ENCODE results near the gene RHBDF2. TPM values are rescaled to one million over a fixed set of nuclear protein-coding genes. Genes with fewer than 3 reads are reported as not detected.

RHBDF2 gene
- total and polyA plus RNA-seq, 2 donors (not counting 3 experiments of a cell fraction or from before 2014, with no cell fraction given): 25.5 to 38.5 TPM

GRCh38 chr17:76498876-76499251, 2.4 kb downstream of the RHBDF2 start:
- FAIRE-seq (no peak), DNase-seq (ENCODE audit: low read depth, low spot score) (no peak)
- Histone ChIP-seq H3K27me3 (ENCODE audit: control insufficient read depth in 2 of 2, insufficient read depth in 2 of 2, low read length in 2 of 2) (no peaks in the 10 kb centered on the region), H3K4me3 (replicated peaks in 1 of 3; ENCODE audit: insufficient read depth in 1 of 3, low read depth in 1 of 3, low read length in 3 of 3) (no peak overlapping the region), H3K9ac (replicated peaks; ENCODE audit: extremely low read depth, insufficient read depth, low read length) (peak overlapping the region; percentile 72), H3K36me3 (ENCODE audit: control insufficient read depth in 2 of 2, extremely low read depth in 1 of 2, insufficient read depth in 2 of 2, low read length in 2 of 2) (no peaks in the 10 kb centered on the region), H4K20me1 (replicated peaks; ENCODE audit: control insufficient read depth, extremely low read depth, insufficient read depth, low read length) (no peaks in the 10 kb centered on the region), H2AFZ (ENCODE audit: low read depth, low read length) (no peak overlapping the region), H3K9me1 (replicated peaks; ENCODE audit: control insufficient read depth, extremely low read depth, insufficient read depth, low read length) (no peaks in the 10 kb centered on the region), H3K9me3 (replicated peaks; ENCODE audit: control insufficient read depth, insufficient read depth, low read length) (no peaks in the 10 kb centered on the region), H3K4me2 (ENCODE audit: insufficient read depth, low read length) (no peak overlapping the region), H3K27ac (ENCODE audit: insufficient read depth, low read depth, low read length) (peak overlapping the region; percentile 93), H3K4me1 (ENCODE audit: control insufficient read depth, extremely low read depth, insufficient read depth, low read length) (peaks cover 36% of the 10 kb centered on the region), H3K79me2 (ENCODE audit: control insufficient read depth, insufficient read depth, low read length) (peaks cover 19% of the 10 kb centered on the region)
- no TSS peak for BruUV-seq (replicated peaks)
- TF ChIP-seq POLR2A (IDR thresholded peaks at IDR 0.05; ENCODE audit: low read depth, low read length) (no peak), FOS (IDR thresholded peaks at IDR 0.05; ENCODE audit: borderline replicate concordance, insufficient read depth, low read length) (no peak), MYC (IDR thresholded peaks at IDR 0.05; ENCODE audit: low read depth, low read length) (no peak), EZH2 (IDR thresholded peaks at IDR 0.05; ENCODE audit: borderline replicate concordance, low read depth, low read length, severe bottlenecking) (no peak)
- dilution Hi-C loops (cut with MboI; ENCODE audit: extremely low pct_ligation_motif_present, low sequenced_read_pairs): no loop called here
- CTCF ChIA-PET: interaction anchor here (0.6 to 3.0 kb wide), 7 partner anchors 8 to 101 kb away, joined by 3 to 20 read pairs (median 5); partner anchors contain the start of gene AANAT
- POLR2A ChIA-PET: interaction anchor here (0.5 kb wide), 1 partner anchor 812 kb away, joined by 3 read pairs; no protein-coding TSS in a partner anchor
- intact Hi-C loops (cut with micrococcal nuclease): loop anchor here (1.0 kb wide), 1 partner anchor 14 kb away; no protein-coding TSS in a partner anchor

GRCh38 chr17:76497979-76498875, 3.0 kb downstream of the RHBDF2 start:
- no peaks in the 10 kb centered on the region for H4K20me1 ChIP-seq (replicated peaks; ENCODE audit: control insufficient read depth, extremely low read depth, insufficient read depth, low read length)
- CTCF ChIA-PET: interaction anchor here (0.6 to 3.0 kb wide), 11 partner anchors 8 to 101 kb away, joined by 3 to 20 read pairs (median 4); partner anchors contain the start of gene AANAT
- peaks cover 19% of the 10 kb centered on the region for H3K79me2 ChIP-seq (ENCODE audit: control insufficient read depth, insufficient read depth, low read length)
- H3K4me3 ChIP-seq (replicated peaks in 1 of 3; ENCODE audit: insufficient read depth in 1 of 3, low read depth in 1 of 3, low read length in 3 of 3): no peak overlapping the region
- dilution Hi-C loops (cut with MboI; ENCODE audit: extremely low pct_ligation_motif_present, low sequenced_read_pairs): no loop called here
- DNase-seq (ENCODE audit: low read depth, low spot score) (peak; percentile 93), FAIRE-seq (peak; percentile 98)
- H3K9me1 ChIP-seq (replicated peaks; ENCODE audit: control insufficient read depth, extremely low read depth, insufficient read depth, low read length): no peaks in the 10 kb centered on the region
- peak overlapping the region; percentile 49 for H3K4me2 ChIP-seq (ENCODE audit: insufficient read depth, low read length)
- intact Hi-C loops (cut with micrococcal nuclease): loop anchor here (1.0 kb wide), 1 partner anchor 13 kb away; no protein-coding TSS in a partner anchor
- no peaks in the 10 kb centered on the region for H3K9me3 ChIP-seq (replicated peaks; ENCODE audit: control insufficient read depth, insufficient read depth, low read length)
- H3K36me3 ChIP-seq (ENCODE audit: control insufficient read depth in 2 of 2, extremely low read depth in 1 of 2, insufficient read depth in 2 of 2, low read length in 2 of 2): no peaks in the 10 kb centered on the region
- H2AFZ ChIP-seq (ENCODE audit: low read depth, low read length): peak overlapping the region; percentile 39
- no peaks in the 10 kb centered on the region for H3K27me3 ChIP-seq (ENCODE audit: control insufficient read depth in 2 of 2, insufficient read depth in 2 of 2, low read length in 2 of 2)
- POLR2A ChIA-PET: interaction anchor here (0.7 kb wide), 1 partner anchor 32 kb away, joined by 5 read pairs; no protein-coding TSS in a partner anchor
- H3K4me1 ChIP-seq (ENCODE audit: control insufficient read depth, extremely low read depth, insufficient read depth, low read length): peaks cover 42% of the 10 kb centered on the region
- peak; percentile 27 for TF ChIP-seq POLR2A (IDR thresholded peaks at IDR 0.05; ENCODE audit: low read depth, low read length)
- TF ChIP-seq JUN (IDR thresholded peaks at IDR 0.05; ENCODE audit: borderline replicate concordance, insufficient read depth, insufficient read length, low read depth): no peak
- TF ChIP-seq FOS (IDR thresholded peaks at IDR 0.05; ENCODE audit: borderline replicate concordance, insufficient read depth, low read length): no peak
- TF ChIP-seq MYC (IDR thresholded peaks at IDR 0.05; ENCODE audit: low read depth, low read length): no peak
- no peak for TF ChIP-seq CTCF (IDR thresholded peaks at IDR 0.05; ENCODE audit: extremely low read depth in 1 of 2, insufficient read depth in 1 of 2, low read depth in 1 of 2, low read length in 2 of 2)
- TF ChIP-seq POLR2AphosphoS5 (IDR thresholded peaks at IDR 0.05; ENCODE audit: insufficient read depth, low read depth, low read length): peak; percentile 65
- peak overlapping the region; percentile 93 for H3K27ac ChIP-seq (ENCODE audit: insufficient read depth, low read depth, low read length)
- TSS peak; percentile 54 for BruUV-seq (replicated peaks)
- peak overlapping the region; percentile 72 for H3K9ac ChIP-seq (replicated peaks; ENCODE audit: extremely low read depth, insufficient read depth, low read length)
